Lower leg skin (tissue), 3 donors: ENCODE data around the gene SLC45A2.

Experiments
- CTCF ChIP-seq, 3 donors: fragments of 450-650 bp; IDR thresholded peaks; one replicate each; pipeline ENCODE4 v1.5.1; 2016; ENCODE audit warnings: antibody characterized with exemption in 3 of 3, mild to moderate bottlenecking in 3 of 3, moderate library complexity in 2 of 3
- POLR2A ChIP-seq, 2 donors: fragments of 450-650 bp; IDR thresholded peaks; one replicate each; pipeline ENCODE4 v1.6.1; 2016 to 2017; ENCODE audit warnings: antibody characterized with exemption in 2 of 2, mild to moderate bottlenecking in 1 of 2, moderate library complexity in 1 of 2

DNA sequence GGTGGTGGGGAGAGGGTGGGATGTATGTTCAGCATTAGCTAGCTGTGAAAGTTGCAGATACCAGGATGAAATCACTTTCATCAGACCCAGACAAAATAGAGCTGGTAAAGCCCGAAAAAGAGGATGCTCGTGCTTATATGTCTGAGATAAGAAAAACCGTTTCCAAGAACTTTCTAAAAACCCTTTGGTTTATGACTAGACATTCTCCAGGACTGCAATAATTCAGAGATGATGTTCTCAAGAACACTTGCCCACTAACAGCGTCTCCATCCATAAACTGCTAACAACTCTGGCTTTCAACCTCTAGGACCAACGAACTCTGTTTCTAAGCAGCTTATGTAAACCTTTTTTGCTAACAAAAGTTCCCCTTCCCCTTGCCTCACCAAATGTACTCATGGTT, 31.7 kb upstream of the SLC45A2 start:
- TF ChIP-seq POLR2A (IDR thresholded peaks at IDR 0.05) = no peak
- no peak for TF ChIP-seq CTCF (IDR thresholded peaks at IDR 0.05)
